HG03175 (cell line): ENCODE results near the gene REM2.
"Not testable (repeated sequence)": the region's sequence is repeated elsewhere in the genome, so short reads cannot be mapped to it uniquely, and the experiment has no call there.

Experiments
- ATAC-seq: cut with Tn5 transposase; IDR thresholded peaks from one replicate; pipeline ENCODE4 v1.9.1; 2021; ENCODE audit warnings: mild to moderate bottlenecking, moderate library complexity; ENCODE audit not compliant: unreplicated experiment

REM2 gene

DNA sequence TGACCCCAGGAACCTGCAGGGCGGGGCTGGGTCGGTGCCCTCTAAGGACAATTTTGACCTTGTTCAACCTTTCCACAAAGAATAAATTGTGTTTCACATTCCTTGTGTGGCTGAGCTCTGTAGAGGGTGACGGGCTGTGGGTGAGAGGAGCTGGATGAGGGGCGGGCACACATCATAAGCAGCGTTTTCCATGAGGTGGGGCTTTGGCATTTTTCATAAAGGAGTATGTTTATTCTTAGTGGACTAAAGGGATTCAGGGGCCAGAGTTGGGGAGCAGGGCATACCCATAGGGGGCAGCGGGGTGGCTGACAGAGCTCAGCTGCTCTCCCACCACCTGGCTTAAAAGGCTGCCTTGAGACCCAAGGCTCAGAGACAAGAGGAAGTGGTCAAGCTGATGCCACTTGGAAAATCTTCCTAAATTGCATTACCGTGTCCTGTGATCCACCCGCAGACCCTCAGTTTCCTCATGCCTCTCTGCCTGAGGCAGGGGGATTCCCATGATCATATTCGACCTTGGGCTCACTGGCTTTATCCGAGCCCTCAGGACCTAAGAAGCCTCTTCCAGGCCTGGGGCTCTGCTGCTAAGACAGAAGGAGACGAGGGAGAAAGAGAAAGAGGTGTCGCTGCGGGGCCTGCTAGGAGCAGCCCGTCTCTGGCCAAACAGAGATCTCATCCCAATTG is 35.2 kb upstream of the REM2 start:
- no peak for ATAC-seq

DNA sequence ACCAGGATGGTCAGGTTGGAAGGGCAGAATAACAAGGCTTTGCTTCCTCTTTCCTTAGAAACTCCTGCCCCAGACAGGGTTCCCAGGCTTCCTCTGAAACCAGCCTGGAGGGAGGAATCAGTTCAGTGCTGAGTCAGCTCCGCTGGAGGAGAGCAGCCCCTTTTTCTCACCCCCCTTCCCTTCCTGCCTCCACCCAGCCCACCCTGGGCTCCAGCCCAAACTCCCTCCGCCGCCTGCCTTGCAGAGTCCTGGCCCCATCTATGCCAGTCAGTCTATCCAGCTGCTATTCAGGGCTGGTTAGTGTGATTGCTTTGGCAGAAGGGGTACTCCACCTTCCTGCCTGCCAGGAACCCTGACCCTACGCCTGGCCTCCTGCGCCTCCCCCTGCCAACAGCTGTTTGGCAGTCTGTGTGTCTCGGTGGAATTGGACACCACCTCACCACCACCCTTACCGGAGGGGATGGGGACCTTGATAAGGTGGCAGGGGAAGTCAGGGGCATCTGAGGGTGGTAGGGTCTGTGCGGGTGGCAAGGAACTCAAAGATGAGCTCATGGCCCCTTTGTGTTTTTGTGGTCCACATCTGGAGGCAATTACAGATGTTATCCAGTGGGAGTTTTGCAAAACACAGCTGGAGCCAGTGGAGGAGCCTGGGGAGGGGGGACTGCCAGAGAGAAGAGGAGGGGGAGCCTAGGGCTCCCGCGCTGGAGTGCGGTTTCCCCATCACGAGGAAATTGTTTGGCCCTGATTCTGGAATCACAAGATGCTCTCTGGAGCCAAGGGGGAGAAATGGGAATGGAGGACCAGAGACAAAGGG is 34.5 kb upstream of the REM2 start:
- ATAC-seq = no peak

DNA sequence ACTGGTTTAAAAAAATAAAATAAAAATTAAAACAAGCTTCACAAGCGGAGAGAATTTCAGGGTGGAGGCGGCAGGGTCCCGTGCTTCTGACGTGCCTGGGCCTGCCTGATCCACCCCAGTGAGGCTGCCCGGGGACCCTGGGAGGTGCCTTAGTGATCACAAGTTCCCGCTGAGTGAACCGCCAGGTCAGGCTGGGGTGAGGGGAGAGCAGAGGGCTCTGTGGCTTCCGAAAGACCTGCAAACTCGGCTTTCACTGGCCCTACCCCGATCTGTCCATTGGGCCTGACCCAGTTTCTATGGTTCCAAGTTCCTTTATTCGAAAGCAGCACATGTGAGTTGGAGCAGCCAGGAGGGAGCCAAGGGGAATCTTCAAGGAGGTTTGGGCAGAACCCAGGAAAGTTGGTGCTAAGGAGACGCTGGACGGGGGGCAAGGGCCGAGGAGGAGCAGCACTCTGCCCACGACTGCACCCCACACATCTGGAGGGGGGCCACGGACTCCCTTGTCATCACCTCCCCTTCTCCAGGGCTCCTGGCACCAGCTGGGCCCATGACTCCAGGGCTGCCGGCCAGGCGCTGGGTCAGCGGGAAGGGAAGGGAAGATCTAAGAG is 33.7 kb upstream of the REM2 start:
- no peak for ATAC-seq

DNA sequence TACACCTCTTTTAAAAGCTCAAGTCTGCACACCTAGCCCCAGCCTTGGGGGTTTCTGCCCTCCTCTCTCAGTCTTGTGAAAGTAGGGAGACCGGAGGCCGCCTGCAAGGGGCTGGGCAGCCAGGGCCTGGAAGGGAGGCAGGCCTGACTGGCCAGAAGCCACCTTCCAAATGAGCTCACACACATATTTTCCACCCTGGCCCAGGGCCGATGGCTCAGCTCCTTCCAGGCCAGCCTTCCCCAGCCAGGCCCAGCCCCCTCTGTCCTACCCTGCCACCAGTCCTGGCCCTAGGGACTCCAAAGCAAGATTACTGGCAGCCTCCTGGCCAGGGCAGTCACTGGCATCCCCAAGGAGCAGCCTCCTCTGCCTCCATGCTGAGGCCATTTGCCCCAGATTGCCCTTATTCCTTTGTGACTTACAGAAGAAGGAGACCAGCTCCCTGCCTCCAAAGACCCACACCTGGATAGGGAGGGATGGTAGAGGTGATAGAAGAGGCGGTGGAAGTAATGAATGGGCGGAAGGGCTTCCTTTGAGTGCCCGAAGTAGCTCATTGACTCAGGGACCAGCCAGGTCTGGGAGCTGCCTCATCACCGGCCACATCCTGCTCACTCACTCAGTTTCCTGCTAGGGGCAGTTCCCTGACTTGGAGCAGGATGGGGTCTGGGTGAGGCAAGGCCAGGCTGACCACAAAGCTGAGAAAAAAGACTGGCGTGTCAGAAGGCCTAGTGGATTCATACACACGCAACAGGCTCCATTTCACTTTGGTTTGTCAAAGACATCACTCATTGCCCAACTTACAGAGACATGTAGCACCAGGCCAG is 31.9 kb upstream of the REM2 start:
- no peak for ATAC-seq

DNA sequence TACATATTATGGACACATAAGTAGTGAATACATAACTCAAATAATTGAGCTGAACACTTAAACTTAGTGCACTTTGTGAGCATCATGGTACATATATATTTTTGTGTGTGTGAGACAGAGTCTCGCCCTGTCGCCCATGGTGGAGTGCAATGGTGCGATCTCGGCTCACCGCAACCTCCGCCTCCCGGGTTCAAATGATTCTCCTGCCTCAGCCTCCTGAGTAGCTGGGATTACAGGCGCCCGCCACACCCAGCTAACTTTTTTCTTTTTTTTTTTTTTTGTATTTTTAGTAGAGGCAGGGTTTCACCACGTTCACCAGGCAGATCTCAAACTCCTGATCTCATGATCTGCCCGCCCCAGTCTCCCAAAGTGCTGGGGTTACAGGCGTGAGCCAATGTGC is 30.8 kb upstream of the REM2 start:
- not testable (repeated sequence) for ATAC-seq

DNA sequence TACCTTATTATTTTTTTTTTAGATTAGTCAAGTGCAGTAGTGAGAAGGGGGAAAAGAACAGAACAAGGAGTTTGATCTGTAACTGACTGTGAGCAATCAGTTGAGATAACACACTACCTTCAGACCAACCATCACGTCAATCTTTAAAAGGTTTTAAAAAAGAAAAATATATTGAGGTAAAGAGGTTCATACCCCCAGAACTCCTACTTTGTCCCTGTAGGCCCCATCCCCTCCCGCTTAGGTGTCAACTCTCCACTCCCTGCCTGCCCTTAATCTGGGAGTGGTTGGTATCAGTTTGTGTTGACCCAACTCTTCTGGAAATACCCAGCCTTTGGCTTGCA is 30.5 kb upstream of the REM2 start:
- no peak for ATAC-seq

DNA sequence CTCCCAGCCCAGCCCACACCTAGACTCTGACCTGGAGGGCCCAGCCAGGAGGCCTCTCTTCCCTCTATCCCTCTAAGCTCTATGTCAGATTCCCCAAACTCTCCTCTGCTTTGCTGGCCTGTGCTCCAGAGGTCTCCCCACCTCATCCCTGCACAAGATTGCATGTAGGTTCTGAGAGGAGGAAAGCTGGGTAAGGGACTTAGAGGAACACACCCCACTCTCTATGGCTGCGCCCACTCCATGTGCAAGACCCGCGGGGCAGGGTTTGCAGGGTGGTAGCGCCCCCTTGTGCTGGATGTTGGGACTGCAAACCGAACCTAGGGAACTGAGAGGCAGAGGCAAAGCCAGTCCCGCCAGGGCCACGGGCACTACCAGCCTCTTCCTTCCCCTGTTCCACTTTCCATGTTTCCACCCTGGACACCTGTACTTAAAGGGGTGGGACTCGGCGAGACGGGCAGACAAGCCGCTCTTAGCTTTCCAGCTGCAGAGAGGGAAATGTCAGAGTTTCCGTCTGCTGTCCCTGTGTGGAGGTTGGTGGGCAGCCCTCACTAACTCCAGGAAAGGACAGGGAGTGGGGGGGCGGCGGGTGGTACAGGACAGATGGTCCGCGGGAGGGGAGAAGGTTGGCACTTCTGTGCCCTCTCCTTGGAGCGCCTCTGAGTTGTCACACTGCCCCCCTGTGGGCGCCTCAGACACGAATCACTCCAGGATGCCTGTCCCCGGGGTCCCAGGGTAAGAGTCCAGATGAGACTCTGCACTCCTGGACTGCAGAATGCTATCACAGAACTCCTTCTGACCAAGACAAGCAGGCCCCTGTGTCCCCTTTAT is 29.9 kb upstream of the REM2 start:
- ATAC-seq = peak; percentile 71

DNA sequence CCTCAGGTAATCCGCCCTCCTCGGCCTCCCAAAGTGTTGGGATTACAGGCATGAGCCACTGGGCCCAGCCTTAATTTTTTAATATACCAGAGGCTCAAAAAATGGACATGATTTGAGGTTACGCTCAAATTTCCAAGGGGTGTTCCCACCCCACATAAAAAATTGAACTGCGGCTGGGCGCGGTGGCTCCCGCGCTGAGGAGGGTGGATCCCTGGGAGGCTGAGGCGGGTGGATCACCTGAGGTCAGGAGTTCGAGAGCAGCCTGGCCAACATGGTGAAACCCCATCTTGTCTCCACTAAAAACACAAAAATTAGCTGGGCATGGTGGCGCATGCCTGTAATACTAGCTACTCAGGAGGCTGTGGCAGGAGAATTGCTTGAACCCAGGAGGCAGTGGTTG is 28.7 kb upstream of the REM2 start:
- ATAC-seq = not testable (repeated sequence)

DNA sequence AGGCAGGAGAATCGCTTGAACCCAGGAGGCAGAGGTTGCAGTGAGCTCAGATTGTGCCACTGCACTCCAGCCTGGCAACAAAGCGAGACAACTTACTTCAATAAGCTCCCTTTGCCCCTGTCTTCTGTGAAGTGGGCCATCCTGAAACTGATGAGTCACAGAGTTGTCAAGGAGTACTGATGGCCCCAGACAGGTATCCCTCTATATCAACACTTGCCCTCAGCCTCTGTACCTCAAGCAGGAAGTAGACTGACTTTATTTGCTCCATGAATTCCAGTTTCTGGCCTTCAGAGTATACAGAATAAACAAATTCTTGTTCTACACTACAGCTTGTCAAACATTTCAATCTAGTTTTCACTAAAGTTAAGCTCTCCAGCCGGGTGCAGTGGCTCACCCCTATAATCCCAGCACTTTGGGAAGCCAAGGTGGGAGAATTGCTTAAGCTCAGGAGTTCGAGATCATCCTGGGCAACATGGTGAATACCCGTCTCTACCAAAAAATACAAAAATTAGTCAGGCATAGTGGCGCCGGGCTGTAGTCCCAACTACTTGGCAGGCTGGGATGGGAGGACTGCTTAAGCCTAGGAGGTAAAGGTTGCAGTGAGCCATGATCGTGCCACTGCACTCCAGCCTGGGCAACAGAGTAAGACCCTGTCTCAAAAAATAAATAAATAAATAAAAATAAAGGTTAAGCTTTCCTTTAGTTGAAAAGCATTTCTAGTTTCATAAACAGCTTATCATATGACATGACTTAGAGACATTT is 27.9 kb upstream of the REM2 start:
- ATAC-seq = no peak

DNA sequence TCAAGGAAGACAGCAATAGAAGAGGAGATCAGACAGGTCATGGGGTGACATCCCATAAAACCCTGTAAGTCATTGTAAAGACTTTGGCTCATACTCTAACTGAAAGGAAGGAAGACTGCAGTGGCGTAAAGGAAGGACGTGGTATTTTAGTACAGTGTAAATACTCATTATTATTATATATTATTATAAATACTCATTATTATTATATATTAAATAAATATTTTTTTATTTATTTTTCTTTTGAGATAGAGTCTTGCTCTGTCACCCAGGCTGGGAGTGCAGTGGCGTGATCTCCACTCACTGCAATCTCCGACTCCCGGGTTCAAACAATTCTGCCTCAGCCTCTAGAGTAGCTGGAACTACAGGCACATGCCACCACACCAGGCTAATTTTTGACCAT is 26.6 kb upstream of the REM2 start:
- no peak for ATAC-seq

DNA sequence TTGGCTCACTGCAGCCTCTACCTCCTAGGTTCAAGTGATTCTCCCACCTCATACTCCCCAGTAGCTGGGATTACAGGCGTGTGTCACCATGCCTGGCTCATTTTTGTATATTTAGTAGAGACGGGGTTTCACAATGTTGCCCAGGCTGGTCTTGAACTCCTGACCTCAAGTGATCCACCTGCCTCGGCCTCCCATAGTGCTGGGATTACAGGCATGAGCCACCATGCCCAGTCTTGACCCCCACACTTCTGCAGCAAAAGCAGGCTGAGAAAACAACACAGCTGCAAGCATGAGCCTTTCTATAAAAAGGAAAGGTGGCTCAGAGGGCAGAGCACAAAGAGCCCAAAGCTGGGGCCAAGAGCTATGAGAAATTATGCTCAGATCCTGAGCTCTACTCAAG is 22.6 kb upstream of the REM2 start:
- not testable (repeated sequence) for ATAC-seq

DNA sequence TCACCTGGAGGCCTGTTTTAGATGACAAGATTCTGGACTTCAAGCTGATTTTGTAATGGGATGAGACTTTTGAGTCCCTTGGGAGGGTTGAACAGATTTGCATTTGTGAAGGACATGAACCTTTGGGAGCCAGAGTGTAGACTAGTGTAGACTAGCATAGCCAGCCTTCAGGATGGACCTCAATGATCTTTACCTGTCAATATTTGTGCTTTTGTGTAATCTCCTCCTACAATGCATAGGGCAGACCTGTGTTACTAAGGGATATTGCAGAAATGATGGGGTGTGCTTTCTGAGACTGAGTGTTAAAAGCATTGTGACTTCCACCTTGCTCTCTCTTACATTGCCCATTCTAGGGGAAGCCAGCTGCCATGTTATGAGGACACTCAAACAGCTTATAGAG is 21.4 kb upstream of the REM2 start:
- no peak for ATAC-seq

DNA sequence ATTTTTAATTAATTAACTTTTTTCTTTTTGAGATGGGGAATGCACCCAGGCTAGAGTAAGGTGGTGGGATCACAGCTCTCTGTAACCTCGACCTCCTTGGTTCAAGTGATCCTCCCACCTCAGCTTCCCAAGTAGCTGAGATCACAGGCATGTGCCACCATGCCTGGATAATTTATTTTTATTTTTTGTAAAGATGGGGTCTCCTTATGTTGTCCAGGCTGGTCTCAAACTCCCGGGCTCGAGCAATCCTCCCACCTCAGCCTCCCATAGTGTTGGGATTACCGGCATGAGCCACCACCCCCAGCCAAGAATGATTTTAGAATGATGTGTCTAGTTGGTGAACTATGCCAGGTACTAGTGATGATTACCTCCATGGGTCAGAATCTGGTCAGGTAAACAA is 18.0 kb upstream of the REM2 start:
- ATAC-seq = no peak

DNA sequence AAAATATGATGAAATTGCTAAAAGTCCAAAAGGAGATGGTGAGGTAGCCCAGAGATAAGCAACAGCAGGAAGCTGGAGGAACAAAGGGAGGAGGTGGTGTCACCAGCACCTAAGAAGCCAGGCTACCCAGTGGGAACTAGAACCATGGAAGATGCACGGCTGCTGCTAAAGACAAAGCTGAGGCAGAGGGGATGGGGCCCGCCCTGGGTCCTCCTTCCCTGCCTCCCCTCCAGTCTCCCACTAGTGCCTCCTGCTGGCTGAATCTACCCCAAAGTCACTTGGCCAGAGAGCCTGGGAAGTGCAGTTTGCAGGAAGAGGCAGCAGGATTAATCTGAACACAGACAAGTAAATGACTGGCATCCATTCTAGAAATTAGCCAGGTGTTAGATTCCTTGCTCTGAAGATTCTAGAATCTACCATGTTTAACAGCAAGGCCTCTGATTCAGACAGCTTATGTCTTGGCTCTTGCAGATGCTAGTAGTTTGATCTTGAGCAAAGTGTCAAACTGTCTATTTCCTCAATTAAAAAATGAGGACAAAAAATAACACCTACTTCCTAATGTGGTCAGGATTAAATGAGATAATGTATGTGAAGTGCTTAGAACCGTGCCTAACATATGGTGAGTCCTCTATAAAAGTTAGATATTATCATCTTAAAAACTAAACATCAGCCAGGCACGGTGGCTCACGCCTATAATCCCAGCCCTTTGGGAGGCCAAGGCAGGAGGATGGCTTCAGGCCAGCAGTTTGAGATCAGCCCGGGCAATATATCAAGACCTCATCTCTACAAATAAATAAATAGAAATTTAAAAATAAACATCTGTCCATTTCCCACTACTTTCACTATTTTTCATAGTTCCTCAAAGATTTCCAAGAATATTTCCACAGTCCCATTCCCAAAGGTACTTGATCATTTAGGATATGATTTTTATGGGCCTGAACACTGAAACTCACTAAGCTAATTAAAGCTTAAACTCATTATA is 17.3 kb upstream of the REM2 start:
- no peak for ATAC-seq

DNA sequence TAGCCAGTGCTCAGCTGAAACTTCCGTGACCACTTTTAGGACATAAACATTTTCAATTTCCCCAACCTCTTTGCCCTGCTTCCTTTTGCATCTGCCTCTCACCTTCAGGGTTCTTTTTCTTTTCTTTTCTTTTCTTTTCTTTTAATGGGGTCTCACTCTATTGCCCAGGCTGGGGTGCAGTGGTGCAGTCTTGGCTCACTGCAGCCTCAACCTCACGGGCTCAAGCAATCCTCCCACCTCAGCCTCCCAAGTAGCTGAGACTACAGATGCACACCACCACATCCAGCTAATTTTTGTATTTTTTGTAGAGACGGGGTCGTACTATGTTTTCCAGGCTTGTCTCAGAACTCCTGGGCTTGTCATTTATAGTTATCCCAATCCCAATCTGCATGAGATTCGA is 16.1 kb upstream of the REM2 start:
- no peak for ATAC-seq

DNA sequence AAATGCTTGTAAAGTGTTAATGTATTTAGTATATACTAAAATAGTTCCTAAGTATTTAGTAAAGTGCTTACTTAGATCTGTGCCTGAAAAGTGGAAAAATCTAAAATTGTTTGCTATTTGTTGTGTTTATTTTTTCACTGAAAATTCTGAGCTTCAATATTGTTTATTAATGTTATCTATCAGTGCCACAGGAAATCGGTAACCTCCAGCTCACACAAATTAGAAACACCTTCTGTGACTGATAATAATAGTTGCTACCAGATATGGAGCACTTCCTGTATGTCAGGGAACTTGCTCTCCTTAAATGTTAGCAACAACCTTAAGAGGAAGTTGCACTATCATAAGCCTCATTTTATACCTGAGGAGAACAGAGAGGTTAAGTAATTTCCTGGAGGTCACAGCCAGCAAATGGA is 12.2 kb upstream of the REM2 start:
- peak; percentile 45 for ATAC-seq

DNA sequence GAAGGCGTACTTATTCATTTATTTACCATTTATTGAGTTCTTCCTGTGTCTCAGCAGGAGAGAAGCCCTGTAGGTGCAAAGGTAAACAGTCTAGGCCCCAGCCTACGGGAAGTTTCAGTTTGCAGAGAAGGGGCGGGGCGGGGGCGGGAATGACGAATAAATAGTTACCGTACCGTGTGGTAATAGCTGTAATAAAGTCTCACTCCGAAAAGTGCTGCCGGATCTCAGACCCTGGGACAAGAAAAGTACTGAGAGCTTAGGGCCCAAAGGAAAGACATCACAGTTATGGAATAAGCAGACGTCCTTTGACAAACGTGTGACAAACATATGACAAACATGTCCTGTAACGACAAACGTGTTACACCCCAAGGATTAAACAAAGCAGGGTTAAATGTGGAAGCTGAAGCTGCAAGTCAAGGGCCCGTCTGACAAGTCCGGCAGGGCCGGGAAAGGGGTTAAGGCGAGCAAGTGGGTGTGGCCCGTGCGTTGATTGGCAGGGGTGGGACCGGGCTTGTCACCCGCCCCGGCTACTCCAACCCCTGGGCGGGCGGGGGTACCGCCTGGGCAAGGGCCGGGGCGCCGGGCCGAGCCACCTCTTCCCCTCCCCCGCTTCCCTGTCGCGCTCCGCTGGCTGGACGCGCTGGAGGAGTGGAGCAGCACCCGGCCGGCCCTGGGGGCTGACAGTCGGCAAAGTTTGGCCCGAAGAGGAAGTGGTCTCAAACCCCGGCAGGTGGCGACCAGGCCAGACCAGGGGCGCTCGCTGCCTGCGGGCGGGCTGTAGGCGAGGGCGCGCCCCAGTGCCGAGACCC is 11.6 kb upstream of the REM2 start, which contains the start of gene LRP10:
Gene LRP10 (plus strand): TSS at position 517 of the 809 bp plus-strand sequence. CDS start 564 bp downstream, outside the sequence.
- peak; percentile 79 for ATAC-seq
